GM19452 (cell line): ENCODE results near the gene SPINK7.
"Not testable (repeated sequence)": the region's sequence is repeated elsewhere in the genome, so short reads cannot be mapped to it uniquely, and the experiment has no call there.

Experiments
- ATAC-seq: cut with Tn5 transposase; IDR thresholded peaks from one replicate; pipeline ENCODE4 v1.9.1; 2021; ENCODE audit not compliant: unreplicated experiment

Gene SPINK7

DNA sequence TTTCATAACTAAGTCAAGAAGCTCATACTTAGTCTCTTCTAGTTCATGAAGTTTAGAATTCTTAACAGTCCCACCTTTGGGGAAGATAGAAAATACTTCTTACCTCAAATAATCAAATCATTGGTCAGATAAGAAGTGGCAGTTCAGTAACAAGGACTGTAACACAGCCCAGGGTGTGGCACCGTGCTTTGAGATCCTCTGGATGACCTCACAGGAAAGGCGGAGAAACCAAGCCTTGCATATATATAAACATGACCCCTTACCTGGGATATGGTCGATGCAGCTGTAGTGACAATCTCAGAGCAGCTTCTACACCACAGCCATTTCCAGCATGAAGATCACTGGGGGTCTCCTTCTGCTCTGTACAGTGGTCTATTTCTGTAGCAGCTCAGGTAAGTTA, at the start of gene SPINK7:
SPINK7 (plus strand) TSS at position 271 of the 400 bp plus-strand sequence; CDS start at position 332, 61 bp downstream.
- ATAC-seq = no peak

DNA sequence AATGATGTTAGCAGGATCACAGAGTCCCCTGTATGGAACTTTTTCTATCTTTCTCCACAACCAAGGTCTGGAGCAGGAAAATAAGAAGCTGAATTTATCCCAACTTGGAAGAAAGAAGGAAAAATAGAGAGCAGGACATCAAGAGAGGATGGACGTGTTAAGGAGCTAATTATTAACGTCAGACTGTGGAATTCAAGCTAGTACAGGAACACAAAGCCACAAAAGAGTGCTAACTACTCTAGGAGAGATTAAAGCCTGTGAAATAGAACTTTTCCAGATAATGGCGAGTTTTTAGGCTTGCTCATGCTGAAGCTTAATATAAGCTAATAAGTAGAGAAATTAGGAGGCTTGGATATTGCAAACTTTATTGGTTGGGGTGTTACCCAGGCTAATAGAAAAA, 44.3 kb upstream of the SPINK7 start:
- ATAC-seq = no peak

DNA sequence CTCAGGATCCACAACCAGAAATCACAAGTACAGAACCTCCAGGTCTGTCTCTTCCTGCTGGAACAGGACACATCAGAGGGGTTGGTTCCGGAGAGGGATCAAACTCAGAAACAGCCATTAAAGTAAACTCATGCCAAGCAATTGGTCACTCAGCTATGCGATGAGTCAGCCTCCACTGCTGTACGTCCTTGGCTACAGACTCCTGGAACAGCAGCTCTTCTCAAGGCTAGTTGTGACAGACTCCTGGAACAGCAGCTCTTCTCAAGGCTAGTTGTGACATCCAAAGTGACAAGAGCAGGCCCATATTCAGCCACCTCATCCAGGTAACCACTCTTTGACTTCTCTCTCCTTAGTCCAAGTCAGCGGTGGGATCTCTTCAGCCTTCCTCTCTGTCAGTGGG, 43.7 kb upstream of the SPINK7 start, which contains the start of gene SPINK13:
SPINK13 (plus strand) TSS at position 229 of the 400 bp plus-strand sequence. CDS start 1,279 bp downstream, outside the sequence.
- ATAC-seq = no peak

DNA sequence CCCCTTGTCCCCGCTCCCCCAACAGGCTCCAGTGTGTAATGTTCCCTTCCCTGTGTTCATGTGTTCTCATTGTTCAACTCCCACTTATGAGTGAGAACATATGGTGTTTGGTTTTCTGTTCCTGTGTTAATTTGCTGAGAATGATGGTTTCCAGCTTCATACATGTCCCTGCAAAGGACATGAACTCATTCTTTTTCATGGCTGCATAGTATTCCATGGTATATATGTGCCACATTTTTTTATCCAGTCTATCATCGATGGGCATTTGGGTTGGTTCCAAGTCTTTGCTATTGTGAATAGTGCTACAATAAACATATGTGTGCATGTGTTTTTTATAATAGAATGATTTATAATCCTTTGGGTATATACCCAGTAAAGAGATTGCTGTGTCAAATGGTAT, 37.1 kb upstream of the SPINK7 start:
- not testable (repeated sequence) for ATAC-seq

DNA sequence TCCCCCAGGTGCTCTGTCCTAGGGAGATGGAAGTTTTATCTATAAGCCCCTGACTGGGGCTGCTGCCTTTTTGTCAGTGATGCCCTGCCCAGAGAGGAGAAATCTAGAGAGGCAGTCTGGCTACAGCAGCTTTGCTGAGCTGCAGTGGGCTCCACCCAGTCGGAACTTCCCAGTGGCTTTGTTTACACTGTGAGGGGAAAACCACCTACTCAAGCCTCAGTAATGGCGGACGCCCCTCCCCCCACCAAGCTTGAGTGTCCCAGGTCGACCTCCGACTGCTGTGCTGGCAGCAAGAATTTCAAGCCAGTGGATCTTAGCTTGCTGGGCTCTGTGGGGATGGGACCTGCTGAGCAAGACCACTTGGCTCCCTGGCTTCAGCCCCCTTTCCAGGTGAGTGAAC, 31.3 kb upstream of the SPINK7 start:
- not testable (repeated sequence) for ATAC-seq

DNA sequence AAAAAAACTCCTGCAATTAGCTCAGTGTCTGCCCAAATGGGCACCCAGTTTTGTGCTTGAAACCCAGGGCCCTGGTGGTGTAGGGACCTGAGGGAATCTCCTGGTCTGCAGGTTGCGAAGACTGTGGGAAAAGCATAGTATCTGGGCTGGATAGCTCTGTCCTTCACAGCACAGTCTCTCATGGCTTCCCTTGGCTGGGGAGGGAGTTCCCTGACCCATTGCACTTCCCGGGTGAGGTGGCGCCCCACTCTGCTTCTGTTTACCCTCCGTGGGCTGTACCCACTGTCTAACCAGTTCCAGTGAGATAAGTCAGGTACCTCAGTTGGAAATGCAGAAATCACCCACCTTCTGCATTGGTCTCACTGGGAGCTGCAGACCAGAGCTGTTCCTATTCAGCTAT, 30.9 kb upstream of the SPINK7 start:
- not testable (repeated sequence) for ATAC-seq

DNA sequence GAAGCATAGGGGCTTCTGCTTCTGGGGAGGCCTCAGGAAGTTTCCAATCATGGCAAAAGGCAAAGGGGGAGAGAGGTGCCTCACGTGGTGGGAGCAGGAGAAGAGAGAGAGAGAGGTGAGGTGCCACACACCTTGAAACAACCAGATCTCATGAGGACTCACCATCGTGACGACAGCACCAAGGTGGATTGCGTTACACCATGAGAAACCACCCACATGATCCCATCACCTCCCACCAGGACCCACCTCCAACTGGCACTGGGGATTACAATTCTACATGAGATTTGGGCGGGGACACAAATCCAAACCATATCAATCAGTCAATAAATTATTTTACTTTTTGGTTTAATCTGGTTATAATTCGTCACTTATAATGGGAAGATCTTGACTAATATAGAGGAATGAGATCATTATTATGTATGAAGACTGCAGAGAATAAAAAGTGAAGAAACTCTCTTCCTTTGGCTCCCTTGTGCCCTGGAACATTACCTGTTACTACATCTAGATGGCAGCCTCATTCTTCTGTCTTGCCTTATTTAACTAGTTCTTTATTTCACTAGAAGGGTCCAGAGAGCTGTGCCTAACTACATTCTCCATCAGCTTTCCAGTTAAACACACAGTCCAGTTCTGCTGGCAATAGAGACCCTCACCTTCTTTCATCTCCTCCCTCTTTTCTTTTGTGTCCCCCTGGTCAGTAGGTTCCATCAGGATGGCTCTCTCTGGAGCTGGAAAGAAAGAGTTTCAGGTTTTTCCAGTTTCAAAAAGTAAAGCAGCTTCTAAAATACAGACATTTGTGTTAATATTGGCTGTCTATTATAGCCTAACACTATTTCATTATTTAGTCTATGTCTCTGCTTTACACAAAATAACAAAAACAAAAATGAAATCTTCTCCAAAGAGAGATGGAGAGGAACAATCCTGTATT, 21.7 kb upstream of the SPINK7 start:
- no peak for ATAC-seq

DNA sequence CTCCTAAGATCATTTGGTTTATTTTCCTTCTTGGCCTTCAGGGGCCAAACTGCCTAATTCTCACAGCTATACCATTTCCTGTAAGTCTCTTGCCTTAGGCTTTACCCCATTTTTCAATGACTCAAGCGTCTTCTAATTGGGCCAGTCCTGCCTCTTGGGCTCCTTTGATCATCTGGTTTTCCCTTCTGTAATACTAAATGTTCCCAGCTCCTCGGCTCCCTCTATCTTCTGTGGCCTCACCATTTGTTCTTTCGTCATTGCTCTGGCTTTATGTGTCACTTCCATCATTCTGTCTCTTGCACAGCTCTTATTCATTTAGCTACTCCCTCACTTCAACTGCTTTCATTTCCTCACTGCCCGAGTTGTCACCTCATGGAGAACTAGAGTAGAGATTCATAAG, 14.5 kb upstream of the SPINK7 start:
- ATAC-seq = no peak

DNA sequence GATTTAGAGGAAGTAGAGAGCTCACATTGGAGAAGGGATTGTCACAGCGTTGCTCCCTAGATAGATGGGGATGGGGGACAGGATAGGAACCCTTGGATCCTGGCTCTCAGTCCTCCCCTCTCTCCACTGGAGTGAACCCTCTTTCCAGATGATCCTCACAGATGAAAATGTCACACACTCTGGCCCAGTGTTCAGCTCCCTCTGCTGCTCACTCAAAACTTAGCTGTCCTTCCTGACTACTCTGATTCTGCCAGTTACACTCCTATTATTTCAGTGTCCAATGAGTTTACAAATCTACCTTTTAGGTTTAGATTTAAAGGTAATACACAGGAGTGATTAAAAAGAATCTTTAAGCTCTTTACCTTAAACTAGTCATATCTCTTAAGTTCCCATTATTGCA, 5.8 kb upstream of the SPINK7 start:
- ATAC-seq = no peak

DNA sequence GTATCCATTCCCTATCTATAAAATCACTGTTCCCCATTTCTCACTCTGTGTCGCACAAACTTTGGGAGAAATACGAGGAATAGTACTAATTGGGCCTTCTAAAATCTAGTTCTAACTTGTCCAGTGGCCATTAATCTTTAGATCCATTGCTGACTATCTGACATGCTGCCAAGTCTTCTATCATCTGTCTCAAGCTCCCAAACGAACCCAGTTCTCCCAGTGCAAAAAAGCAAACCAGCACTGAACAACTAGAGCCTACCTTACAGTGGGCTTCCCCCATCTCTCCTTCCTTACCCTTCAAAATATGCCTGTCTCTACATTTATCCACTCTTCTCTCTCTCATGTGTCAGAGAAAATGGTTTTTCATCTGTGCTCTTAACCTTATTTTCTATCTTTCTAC, 3.2 kb upstream of the SPINK7 start:
- no peak for ATAC-seq

DNA sequence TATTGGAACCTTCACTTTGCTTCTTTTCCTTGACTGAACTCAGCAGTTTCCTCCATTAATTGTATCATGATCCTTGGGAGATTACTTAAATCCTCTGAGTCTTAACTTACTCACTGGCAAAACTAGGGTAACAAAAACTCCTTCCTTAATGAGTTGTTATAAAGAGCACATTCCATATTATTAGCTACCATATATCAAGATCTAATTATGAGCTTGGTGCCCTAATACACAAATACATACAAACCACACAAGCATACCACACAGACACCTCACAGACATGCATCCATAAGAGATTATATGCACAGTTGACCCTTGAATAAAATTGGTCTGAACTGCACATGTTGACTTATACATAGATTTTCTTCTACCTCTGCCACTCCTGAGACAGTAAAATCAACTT, 2.5 kb upstream of the SPINK7 start:
- no peak for ATAC-seq

DNA sequence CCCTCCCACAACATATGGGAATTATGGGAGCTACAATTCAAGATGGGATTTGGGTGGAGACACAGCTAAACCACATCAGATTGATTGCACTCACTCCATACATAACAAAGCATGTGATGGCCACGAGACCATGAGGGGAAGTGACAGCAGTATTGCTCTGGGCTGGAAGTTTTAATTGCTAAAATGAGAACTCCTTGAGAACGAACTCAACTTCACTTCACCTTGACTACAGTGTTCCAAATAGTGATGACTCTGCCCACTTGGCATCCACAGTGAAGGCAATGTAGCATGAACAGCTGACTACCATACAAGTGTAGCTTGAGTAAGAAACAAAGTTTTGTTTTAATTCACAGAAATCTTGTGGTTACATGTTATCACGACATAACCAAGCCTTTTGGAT, 739 bp upstream of the SPINK7 start:
- ATAC-seq = no peak

DNA sequence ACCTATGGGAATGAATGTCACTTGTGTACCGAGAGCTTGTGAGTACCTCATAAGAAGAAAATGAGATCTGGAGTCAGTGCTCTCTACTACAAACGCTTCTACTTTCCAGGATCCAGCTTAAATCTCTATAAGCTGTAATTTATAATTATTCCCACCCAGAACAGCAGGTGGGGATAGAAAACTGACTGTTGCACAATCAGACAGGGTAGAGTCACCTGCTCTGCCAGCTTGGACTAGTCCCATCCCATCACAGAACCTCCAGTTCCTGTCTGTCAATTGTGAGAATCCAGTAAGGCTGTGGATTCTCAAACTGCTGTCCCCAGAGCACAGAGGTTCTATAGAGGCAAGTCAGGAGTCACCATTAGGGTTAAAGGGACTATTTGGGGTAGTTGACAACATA, 2.0 kb downstream of the SPINK7 start:
- ATAC-seq = no peak

DNA sequence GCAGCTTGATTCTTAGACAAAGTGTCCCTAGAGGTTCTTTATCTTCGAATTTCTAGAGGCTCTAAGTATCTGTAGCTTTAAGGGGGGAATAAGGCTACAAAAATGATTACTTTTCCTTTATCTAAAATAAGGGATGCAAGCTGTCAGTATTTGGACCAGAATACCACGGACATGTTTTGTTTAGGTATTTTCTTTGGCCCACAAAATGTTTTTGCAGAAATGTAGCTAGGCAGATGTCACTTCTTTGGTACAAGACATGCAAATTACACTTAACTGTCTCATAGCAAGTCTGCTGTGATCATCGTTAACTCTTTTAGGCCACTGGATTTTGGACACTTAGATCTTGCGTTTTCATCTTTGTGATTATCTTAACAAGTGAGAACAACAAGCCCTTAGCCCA, 2.5 kb downstream of the SPINK7 start:
- ATAC-seq = no peak

DNA sequence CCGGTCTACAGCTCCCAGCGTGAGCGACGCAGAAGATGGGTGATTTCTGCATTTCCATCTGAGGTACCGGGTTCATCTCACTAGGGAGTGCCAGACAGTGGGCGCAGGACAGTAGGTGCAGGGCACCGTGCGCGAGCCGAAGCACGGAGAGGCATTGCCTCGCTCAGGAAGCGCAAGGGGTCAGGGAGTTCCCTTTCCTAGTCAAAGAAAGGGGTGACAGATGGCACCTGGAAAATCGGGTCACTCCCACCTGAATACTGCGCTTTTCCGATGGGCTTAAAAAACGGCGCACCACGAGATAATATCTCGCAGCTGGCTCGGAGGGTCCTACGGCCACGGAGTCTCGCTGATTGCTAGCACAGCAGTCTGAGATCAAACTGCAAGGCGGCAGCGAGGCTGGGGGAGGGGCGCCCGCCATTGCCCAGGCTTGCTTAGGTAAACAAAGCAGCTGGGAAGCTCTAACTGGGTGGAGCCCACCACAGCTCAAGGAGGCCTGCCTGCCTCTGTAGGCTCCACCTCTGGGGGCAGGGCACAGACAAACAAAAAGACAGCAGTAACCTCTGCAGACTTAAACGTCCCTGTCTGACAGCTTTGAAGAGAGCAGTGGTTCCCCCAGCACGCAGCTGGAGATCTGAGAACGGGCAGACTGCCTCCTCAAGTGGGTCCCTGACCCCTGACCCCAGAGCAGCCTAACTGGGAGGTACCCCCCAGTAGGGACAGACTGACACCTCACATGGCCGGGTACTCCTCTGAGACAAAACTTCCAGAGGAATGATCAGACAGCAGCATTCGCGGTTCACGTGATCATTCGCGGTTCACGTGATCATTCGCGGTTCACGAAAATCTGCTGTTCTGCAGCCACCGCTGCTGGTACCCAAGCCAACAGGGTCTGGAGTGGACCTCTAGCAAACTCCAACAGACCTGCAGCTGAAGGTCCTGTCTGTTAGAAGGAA, 8.1 kb downstream of the SPINK7 start:
- not testable (repeated sequence) for ATAC-seq

DNA sequence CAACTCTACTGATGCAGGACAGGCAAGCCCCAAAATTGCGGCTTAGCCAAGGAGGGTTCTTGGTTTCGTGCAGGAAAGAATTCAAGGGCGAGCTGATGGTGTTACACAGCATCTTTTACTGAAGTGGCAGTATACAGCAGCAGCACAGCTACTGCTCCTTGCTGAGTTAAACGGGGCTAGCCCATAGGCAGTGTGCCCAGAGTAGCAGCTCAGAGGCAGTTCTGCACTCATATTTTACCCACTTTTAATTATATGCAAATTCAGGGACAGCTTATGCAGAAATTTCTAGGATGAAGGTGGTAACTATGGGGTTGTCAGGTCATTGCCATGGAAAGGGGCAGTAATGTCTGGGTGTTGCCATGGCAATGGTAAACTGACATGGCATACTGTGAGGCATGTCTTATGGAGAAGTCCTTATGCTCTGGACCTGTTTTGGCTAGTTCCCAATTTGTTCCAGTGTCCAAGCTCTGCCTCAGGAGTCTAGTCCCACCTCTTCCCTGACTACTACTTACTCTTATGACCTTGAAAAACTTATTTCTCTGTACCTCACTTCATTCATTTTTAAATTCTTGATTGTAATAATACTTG, 21.1 kb downstream of the SPINK7 start:
- no peak for ATAC-seq

DNA sequence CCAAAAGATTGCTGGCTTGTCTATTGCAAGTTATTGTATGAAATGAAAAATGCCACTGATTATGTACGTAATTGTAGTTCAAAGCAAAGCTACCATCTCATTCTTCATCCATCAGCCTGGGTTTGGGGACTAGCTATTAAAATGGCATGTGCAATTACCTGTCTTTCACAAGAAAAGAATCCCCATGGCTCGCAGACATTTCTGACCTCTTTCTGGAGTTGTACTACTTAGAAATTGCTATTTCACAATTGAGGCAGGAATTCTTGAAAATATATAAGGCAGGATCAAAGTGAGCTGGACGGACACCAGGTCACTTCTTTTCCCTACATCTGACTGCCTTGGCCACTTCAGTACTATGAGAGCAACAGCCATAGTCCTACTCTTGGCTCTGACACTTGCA, 23.0 kb downstream of the SPINK7 start, which contains the start of gene SPINK9:
SPINK9 (plus strand) TSS at position 301 of the 400 bp plus-strand sequence; CDS start at position 356, 55 bp downstream.
- ATAC-seq = no peak

DNA sequence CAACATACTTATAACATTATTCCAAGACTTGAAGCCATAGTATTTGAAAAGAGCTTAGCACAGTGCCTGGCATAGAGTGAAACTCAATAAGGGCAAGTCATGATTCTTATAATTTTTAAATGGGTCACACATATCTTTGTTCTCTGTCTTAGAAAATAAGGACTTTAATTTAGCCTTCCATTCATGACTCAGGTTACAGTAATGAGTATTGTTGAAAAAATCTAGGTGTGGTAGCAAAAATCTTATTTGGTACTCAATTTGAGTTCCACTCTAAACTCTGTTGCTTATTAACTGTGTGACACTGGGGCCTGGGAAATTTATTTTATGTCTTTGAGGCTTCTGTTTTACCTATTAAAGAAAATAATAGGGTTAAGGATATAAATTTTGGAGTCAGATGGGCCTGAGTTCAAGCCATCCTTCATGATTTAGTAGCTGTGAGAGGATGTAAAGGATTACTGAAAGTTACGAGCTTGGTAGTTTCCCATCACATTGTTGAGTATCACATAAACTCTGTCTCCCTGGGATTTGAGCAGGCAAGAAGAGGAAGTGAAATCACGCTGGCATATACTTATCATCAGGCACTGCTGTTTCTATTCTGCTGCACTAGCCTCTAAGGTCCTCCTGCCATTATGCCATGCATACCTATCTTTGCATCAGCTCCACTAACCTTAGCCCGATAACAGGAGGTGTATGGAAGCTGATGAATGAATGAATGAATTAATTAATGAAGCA, 24.6 kb downstream of the SPINK7 start:
- ATAC-seq = no peak

DNA sequence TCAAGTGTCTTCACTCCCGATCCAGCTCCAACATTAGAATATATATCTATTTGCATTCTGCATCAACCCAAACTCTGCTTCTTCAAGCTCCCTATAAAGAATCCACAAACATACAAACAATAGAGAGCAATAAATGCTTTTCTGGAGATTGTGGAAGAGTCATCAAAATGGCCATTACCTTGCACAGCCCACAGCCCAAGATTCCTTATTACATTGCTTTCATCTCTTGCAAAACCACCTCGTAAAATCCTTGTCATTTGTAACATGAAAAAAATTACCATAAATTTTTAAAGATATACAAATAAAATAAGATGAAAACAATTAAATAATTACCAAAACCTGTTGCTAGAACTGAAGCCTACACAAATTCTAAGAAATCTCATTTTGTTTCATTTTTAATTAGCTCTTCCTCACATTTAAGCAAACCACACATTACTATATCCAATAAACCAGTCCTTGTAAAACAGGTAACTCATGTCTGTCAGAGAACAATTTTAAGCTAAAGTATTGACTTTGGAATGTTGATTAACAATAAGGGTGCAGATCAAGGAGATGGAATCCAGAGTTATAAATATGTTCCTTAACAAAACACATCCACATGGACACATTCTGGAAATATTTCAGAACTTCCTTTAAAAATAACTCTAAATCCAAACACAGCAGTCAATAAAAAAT, 30.3 kb downstream of the SPINK7 start:
- no peak for ATAC-seq

DNA sequence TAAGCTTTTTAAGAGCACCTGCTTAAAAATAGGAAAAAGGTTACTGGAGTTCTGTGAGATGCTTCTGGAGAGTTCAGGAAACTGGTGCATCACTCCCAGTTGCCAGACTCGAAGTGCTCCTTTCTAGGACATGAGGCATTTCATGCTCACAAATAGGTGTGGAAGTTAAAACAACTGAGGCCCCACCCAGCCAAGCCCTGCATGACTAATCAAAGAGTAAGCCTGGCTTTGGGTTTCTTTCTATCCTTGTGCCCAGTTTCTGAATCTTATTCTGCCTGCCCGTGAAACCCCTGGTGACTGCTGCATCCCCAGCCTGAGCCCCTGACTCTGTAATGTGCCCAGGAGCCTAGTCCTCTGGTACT, 30.8 kb downstream of the SPINK7 start:
- no peak for ATAC-seq
